Measurements from ENCODE around the gene STRAP.

Gene STRAP

DNA sequence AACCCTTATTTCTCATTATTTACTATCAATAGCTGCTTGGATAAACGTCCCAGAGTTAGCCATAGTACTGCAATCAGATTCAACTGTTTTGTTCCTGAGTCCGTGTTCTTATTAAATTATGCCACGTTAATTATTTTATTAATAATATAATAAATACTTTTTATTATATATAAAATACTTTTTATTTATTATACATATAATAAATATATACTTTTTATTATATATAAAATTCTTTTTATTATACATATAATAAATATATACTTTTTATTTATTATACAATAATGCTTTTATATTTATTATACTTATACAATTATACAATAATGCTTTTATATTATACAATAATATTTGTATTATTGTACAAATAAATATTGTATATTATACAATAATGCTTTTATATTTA, 11.1 kb downstream of the STRAP start:
- H3K27me3 ChIP-seq (ENCODE audit: insufficient read depth, low read length): no peaks in the 10 kb centered on the region
- H2AFZ ChIP-seq (ENCODE audit: low read length): no peak overlapping the region
- no peaks in the 10 kb centered on the region for H3K9me2 ChIP-seq (ENCODE audit: low read depth, low read length)
- H3K4me3 ChIP-seq (ENCODE audit: low read depth, low read length, poor library complexity, severe bottlenecking): no peak overlapping the region
- H3K9me3 ChIP-seq (ENCODE audit: low read length): no peaks in the 10 kb centered on the region
- no peaks in the 10 kb centered on the region for H4K20me1 ChIP-seq (ENCODE audit: insufficient read depth, low read length)
- H3K4me2 ChIP-seq (ENCODE audit: low read length): no peak overlapping the region
- peaks cover 74% of the 10 kb centered on the region for H3K36me3 ChIP-seq (ENCODE audit: insufficient read depth, low read length)
- no peak overlapping the region for H3K9ac ChIP-seq (ENCODE audit: low read length)
- TF ChIP-seq EZH2 (IDR thresholded peaks at IDR 0.05; ENCODE audit: borderline replicate concordance, low read length): no peak
- TF ChIP-seq, protein P1, sequence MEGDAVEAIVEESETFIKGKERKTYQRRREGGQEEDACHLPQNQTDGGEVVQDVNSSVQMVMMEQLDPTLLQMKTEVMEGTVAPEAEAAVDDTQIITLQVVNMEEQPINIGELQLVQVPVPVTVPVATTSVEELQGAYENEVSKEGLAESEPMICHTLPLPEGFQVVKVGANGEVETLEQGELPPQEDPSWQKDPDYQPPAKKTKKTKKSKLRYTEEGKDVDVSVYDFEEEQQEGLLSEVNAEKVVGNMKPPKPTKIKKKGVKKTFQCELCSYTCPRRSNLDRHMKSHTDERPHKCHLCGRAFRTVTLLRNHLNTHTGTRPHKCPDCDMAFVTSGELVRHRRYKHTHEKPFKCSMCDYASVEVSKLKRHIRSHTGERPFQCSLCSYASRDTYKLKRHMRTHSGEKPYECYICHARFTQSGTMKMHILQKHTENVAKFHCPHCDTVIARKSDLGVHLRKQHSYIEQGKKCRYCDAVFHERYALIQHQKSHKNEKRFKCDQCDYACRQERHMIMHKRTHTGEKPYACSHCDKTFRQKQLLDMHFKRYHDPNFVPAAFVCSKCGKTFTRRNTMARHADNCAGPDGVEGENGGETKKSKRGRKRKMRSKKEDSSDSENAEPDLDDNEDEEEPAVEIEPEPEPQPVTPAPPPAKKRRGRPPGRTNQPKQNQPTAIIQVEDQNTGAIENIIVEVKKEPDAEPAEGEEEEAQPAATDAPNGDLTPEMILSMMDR (IDR thresholded peaks at IDR 0.05; ENCODE audit: low read length): no peak
- H3K4me1 ChIP-seq (ENCODE audit: insufficient read depth, low read length, severe bottlenecking): no peaks in the 10 kb centered on the region
- peaks cover 10% of the 10 kb centered on the region for H3K79me2 ChIP-seq (ENCODE audit: insufficient read depth, low read length)
- H3K27ac ChIP-seq (ENCODE audit: low read depth, low read length, poor library complexity, severe bottlenecking): no peak overlapping the region
- H3F3A ChIP-seq (ENCODE audit: insufficient read depth, low read length): no peaks in the 10 kb centered on the region

DNA sequence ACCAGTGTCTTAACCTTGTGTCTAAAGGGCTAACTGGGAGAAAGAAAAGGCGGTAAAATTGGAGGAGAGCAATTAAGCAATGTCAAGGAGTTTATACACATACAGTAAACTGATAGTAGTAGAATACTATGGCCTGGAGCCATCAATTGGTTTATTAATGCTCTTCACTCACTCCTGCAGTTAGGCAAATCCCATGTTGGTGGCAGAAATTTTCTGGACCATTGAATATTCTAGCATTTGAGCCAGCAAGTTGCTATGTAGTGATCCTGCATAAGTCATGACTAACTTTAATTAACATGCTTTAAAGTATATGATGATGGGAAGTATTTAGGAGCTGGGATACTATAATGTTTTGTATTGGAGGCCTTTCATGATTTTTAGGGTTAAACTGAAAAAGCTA, 14.7 kb downstream of the STRAP start:
- no peak overlapping the region for H3K9ac ChIP-seq (ENCODE audit: low read length)
- no peaks in the 10 kb centered on the region for H3K4me1 ChIP-seq (ENCODE audit: insufficient read depth, low read length, severe bottlenecking)
- no peak overlapping the region for H3K4me3 ChIP-seq (ENCODE audit: low read depth, low read length, poor library complexity, severe bottlenecking)
- no peak overlapping the region for H3K4me2 ChIP-seq (ENCODE audit: low read length)
- H3F3A ChIP-seq (ENCODE audit: insufficient read depth, low read length): no peaks in the 10 kb centered on the region
- no peaks in the 10 kb centered on the region for H3K9me3 ChIP-seq (ENCODE audit: low read length)
- no peak overlapping the region for H3K27ac ChIP-seq (ENCODE audit: low read depth, low read length, poor library complexity, severe bottlenecking)
- H3K27me3 ChIP-seq (ENCODE audit: insufficient read depth, low read length): no peaks in the 10 kb centered on the region
- no peaks in the 10 kb centered on the region for H4K20me1 ChIP-seq (ENCODE audit: insufficient read depth, low read length)
- H2AFZ ChIP-seq (ENCODE audit: low read length): no peak overlapping the region
- TF ChIP-seq, protein P1 (IDR thresholded peaks at IDR 0.05; ENCODE audit: low read length): no peak
- peaks cover 82% of the 10 kb centered on the region for H3K36me3 ChIP-seq (ENCODE audit: insufficient read depth, low read length)
- H3K9me2 ChIP-seq (ENCODE audit: low read depth, low read length): no peaks in the 10 kb centered on the region
- no peaks in the 10 kb centered on the region for H3K79me2 ChIP-seq (ENCODE audit: insufficient read depth, low read length)

- Histone ChIP-seq H3K4me1 (ENCODE audit: insufficient read depth, low read length, severe bottlenecking) (no peaks in the 10 kb centered on the region), H3K79me2 (ENCODE audit: insufficient read depth, low read length) (no peaks in the 10 kb centered on the region), H3F3A (ENCODE audit: insufficient read depth, low read length) (no peaks in the 10 kb centered on the region), H3K9me3 (ENCODE audit: low read length) (no peaks in the 10 kb centered on the region), H2AFZ (ENCODE audit: low read length) (no peak overlapping the region), H3K27me3 (ENCODE audit: insufficient read depth, low read length) (no peaks in the 10 kb centered on the region), H3K4me2 (ENCODE audit: low read length) (no peak overlapping the region), H3K4me3 (ENCODE audit: low read depth, low read length, poor library complexity, severe bottlenecking) (no peak overlapping the region), H3K9me2 (ENCODE audit: low read depth, low read length) (no peaks in the 10 kb centered on the region), H3K27ac (ENCODE audit: low read depth, low read length, poor library complexity, severe bottlenecking) (no peak overlapping the region), H3K9ac (ENCODE audit: low read length) (no peak overlapping the region), H4K20me1 (ENCODE audit: insufficient read depth, low read length) (no peaks in the 10 kb centered on the region), H3K36me3 (ENCODE audit: insufficient read depth, low read length) (peaks cover 85% of the 10 kb centered on the region)
- TF ChIP-seq EZH2 (IDR thresholded peaks at IDR 0.05; ENCODE audit: borderline replicate concordance, low read length): no peak
- TF ChIP-seq, protein P1 (IDR thresholded peaks at IDR 0.05; ENCODE audit: low read length): no peak
These were observed 15.2 kb downstream of the STRAP start for GRCh38 chr12:15897433-15897832.
